ENCODE measurements around the gene TMEM19.
"Not testable (repeated sequence)": the region's sequence is repeated elsewhere in the genome, so short reads cannot be mapped to it uniquely, and the experiment has no call there.

Gene TMEM19

DNA sequence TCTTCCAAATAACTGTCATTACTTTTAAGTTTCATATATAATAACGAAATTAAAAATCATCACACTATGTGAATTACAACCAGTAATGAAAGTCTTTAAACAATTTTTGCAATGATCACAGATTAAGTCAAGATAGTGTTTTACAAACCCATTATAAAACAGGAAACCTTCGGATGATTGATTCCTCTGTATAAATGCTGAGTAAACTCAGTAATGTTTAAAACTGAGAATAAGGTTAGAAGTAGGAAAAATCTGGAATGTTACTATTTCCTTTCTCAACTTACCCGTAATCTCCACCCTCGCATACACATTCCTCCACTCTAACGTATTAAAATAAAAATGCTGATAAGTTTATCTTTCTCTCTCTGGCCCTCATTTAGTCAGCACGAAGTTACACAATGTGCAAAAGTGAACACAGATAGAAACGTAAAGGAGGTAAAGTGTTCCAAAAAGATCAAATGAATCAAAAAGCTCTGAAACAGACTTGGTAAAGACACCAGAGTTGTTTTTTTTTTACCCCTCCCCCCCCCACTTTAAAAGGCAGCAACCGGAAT lies 23.8 kb upstream of the TMEM19 start:
- Mint-ChIP-seq H3K27me3 (no peaks in the 10 kb centered on the region), H3K9me3 (peaks cover 3 to 4% of the 10 kb centered on the region in 2 donors), H3K27ac (peak overlapping the region; percentile 100), H3K4me1 (peaks cover 39% of the 10 kb centered on the region), H3K4me3 (peak overlapping the region; percentile 99)
- DNase-seq = no peak
- no peak for ATAC-seq

DNA sequence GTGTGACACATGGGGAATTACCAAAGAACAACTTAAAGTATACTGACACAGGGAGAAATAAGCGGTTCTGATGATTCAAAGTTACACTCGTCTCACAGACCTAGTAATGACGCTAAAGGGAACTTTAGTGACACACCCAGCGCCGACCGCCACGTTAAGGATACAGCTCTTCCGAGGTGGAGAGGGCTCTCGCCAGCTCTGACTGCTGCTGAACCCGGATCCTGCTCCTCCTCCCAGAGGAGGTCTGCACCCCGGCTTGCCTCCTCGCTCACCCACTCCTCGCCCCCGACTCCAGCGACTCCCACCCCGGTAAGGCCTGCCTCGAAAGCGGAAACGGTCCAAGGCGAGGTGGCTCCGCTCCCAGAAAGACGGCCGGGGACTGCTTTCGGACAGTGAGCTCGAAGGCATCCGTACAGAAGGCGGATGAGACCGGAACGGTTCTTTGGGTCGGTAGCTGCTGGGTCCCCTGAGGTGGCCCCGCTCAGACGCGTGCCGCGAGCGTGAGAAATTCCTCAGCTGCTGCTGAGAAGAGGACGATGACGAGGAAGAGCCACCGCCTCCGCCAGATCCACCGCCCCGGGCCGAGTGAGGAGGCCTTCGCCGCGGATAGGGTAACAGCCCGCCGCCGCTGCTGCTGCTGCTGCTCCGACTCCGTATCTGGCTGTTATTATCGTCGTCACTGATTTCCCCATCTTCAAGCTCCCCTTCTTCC lies 22.9 kb upstream of the TMEM19 start:
- Mint-ChIP-seq H3K27ac (peak overlapping the region; percentile 100), H3K9me3 (peaks cover 7 to 9% of the 10 kb centered on the region in 2 donors), H3K4me1 (peaks cover 38% of the 10 kb centered on the region), H3K4me3 (peak overlapping the region; percentile 99), H3K27me3 (no peaks in the 10 kb centered on the region)
- ATAC-seq (peak; percentile 76), DNase-seq (peak; percentile 75 to 82)

GRCh38 chr12:71663561-71664410 lies 22.1 kb upstream of the TMEM19 start, which contains the start of the genes THAP2 and ZFC3H1:
TSS of gene THAP2 (plus strand) at chr12:71664301. CDS start at chr12:71664510, 209 bp downstream.
TSS of gene ZFC3H1 (minus strand) at chr12:71663848. CDS start at chr12:71663610, 238 bp downstream.
- Mint-ChIP-seq H3K27ac (peak within 1 kb of the TSS; percentile 100), H3K4me1 (peaks cover 42% of the 10 kb centered on the region), H3K4me3 (peak within 1 kb of the TSS; percentile 99), H3K9me3 (peaks cover 7 to 9% of the 10 kb centered on the region in 2 donors), H3K27me3 (no peaks in the 10 kb centered on the region)
- ATAC-seq (peak; percentile 90), DNase-seq (peak; percentile 86 to 95)

DNA sequence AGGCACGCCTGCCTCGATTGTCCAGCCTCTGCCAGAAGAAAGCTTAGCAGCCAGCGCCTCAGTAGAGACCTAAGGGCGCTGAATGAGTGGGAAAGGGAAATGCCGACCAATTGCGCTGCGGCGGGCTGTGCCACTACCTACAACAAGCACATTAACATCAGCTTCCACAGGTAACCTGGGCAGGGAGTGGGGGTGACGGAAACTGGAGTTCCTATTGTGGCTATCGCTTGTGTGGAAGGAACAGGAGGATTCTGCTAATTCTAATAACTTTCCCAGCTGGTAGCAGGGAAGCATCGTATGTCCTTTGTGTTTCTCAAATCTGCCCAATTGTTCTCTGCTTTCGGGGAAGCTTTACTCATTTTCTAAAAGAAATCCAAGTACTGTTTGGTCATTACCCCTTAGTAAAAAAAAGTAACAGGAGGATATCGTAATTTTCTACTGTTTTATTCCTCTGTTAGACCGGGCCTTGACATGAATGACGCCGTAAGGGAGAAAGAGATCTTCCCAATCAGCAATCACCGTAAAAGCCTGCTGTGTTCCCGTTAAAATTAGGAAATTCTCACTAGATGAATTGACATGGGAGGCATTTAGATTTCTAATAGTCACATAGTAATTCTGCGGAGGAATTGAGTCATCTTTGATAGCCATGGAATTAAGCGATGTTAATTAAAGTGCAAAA lies 21.3 kb upstream of the TMEM19 start:
- DNase-seq (no peak), ATAC-seq (peak; percentile 2)
- Mint-ChIP-seq H3K27me3 (no peaks in the 10 kb centered on the region), H3K4me3 (peak overlapping the region; percentile 99), H3K27ac (peak overlapping the region; percentile 100), H3K9me3 (peaks cover 7 to 9% of the 10 kb centered on the region in 2 donors), H3K4me1 (peaks cover 35% of the 10 kb centered on the region)

DNA sequence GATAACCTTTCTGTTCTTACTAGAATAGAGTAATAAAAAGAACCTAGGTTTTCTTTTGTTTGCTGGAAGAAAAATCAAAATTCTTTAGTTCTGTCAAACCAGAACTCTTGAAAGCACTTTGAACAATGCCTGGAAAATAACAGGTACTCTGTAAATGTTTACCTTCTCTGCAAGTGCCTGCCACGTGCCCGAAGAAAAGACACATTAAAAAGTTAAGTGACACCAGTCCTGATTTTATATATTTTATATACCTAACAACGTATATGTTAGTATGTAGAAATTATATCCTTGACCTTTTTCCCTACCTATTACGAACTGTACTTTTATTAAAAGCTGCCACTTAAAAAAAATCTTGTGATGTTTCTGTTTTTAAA lies 20.8 kb upstream of the TMEM19 start:
- Mint-ChIP-seq H3K9me3 (peaks cover 7 to 9% of the 10 kb centered on the region in 2 donors), H3K4me3 (peak overlapping the region; percentile 99), H3K27ac (peak overlapping the region; percentile 100), H3K4me1 (peaks cover 35% of the 10 kb centered on the region), H3K27me3 (no peaks in the 10 kb centered on the region)
- DNase-seq (no peak), ATAC-seq (no peak)

DNA sequence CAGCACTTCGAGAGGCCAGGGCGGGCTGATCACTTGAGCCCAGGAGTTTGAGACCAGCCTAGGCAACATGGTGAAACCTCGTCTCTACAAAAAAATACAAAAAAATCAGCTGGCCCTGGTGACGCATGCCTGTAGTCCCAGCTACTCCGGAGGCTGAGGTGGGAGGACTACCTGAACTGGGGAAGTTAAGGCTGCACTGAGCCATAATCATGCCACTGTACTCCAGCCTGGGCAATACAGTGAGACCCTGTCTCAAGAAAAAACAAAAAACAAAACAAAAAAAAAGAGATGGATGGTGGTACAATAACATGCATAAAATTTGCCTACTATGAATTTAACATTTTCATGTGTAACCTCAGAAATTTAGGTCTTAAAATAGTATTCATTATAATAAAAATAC lies 19.6 kb upstream of the TMEM19 start:
- H3K27ac Mint-ChIP-seq = peak overlapping the region in 1 of 2 donors; percentile 100

DNA sequence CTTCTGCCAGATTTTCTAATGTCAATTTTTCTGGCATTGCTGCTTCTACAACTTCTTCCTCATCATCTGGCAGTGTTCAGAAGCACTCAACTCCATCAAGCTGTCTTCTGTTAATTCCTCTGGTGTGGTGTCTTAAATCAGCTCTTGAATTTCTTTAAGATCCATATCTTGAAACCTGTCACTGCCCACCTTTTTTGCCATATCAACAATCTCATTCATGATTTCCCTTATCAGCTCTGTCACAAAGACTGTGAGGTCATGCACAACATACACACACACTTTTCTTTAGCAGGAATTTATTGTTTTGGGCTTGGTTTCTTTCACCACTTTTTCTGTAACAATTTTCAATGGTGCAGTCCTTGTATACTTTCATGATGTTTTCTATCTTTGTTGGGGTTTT lies 14.6 kb upstream of the TMEM19 start:
- Mint-ChIP-seq H3K4me3 (no peak overlapping the region), H3K27ac (no peak overlapping the region), H3K4me1 (peaks cover 32% of the 10 kb centered on the region)

More for the DNA sequence above, 19.6 kb upstream of the TMEM19 start:
- no peaks in the 10 kb centered on the region for H3K27me3 Mint-ChIP-seq
- DNase-seq (no peak), ATAC-seq (no peak)
- H3K4me3 Mint-ChIP-seq = peak overlapping the region; percentile 99
- peaks cover 39% of the 10 kb centered on the region for H3K4me1 Mint-ChIP-seq
- peaks cover 7 to 9% of the 10 kb centered on the region in 2 donors for H3K9me3 Mint-ChIP-seq

DNA sequence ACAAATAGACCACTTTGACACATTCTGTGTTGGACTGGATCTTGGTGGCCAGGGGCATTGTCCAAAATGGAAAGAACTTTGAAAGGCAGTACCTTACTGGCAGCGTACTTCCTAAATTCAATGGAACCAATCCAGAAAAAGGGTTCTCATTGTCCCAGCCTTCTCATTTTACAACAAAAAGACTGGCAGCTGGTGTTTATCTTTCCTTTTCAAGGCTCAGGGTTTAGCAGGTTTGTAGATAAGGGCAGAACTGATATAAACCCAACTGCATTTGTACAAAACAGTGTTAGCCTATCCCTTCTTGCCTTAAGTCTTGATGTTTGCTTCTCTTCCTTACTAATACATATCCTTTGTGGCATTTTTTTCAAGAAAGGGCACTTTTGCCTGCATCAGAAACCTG lies 14.1 kb upstream of the TMEM19 start:
- peaks cover 30% of the 10 kb centered on the region for H3K4me1 Mint-ChIP-seq
- DNase-seq (no peak), ATAC-seq (no peak)
- H3K27ac Mint-ChIP-seq = peak overlapping the region in 1 of 2 donors; percentile 65
- H3K27me3 Mint-ChIP-seq = no peaks in the 10 kb centered on the region
- H3K9me3 Mint-ChIP-seq = peaks cover 7 to 8% of the 10 kb centered on the region in 2 donors
- H3K4me3 Mint-ChIP-seq = no peak overlapping the region

More for the DNA sequence above, 14.6 kb upstream of the TMEM19 start:
- H3K27me3 Mint-ChIP-seq = no peaks in the 10 kb centered on the region
- no peak for ATAC-seq
- no peak for DNase-seq
- peaks cover 7 to 9% of the 10 kb centered on the region in 2 donors for H3K9me3 Mint-ChIP-seq

DNA sequence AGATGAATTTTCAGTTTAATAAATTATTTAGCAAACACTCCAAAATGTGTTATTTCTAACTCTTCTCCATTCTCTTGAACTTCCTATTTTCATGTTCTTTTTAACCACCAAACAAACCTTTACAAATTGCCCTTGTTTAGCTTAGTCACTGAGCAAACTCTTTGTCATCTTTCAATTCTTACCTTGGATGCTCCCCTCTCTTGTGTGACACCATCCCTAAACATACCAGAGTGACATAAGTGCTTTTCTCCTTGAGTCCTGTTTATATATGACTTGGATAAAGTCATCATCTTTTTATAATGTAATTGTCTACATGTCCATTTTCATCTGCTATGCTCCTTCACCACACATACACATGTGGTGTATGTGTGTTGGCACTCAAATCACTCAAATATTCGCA lies 3.4 kb upstream of the TMEM19 start:
- Mint-ChIP-seq H3K4me3 (no peak overlapping the region), H3K27ac (no peak overlapping the region), H3K27me3 (no peaks in the 10 kb centered on the region), H3K4me1 (peaks cover under 1% of the 10 kb centered on the region), H3K9me3 (no peaks in the 10 kb centered on the region)
- DNase-seq = no peak
- no peak for ATAC-seq

GRCh38 chr12:71683633-71684032 lies 2.2 kb upstream of the TMEM19 start:
- H3K27ac Mint-ChIP-seq = peak overlapping the region in 1 of 2 donors; percentile 31
- H3K27me3 Mint-ChIP-seq = no peaks in the 10 kb centered on the region
- DNase-seq (no peak), ATAC-seq (no peak)
- H3K9me3 Mint-ChIP-seq = no peaks in the 10 kb centered on the region
- H3K4me3 Mint-ChIP-seq = peak overlapping the region in 1 of 2 donors; percentile 15
- H3K4me1 Mint-ChIP-seq = peaks cover 10% of the 10 kb centered on the region

DNA sequence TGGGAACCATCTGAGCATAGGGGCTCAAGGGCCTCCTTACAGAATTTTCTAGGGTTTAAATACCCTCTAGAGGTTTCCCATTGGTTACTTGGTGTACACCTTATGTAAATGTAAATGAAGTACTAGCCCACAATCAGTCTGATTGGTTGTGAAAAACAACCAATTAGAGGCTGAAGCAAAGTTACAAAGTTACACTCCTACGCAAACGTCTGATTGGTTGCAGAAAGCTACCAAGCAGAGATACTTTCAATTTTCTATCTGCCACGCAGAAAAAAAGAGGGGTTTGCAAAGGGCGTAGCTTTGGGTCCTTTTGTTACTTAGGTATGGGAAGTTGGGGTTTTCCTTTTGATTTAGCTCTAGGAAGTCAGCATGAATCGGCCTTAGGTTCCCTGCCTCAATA lies 1.8 kb upstream of the TMEM19 start:
- H3K27ac Mint-ChIP-seq = no peak overlapping the region
- no peaks in the 10 kb centered on the region for H3K9me3 Mint-ChIP-seq
- H3K27me3 Mint-ChIP-seq = no peaks in the 10 kb centered on the region
- peak overlapping the region; percentile 15 to 20 for H3K4me3 Mint-ChIP-seq
- peak; percentile 47 for ATAC-seq
- peaks cover 10% of the 10 kb centered on the region for H3K4me1 Mint-ChIP-seq
- DNase-seq = peak; percentile 12 to 14

DNA sequence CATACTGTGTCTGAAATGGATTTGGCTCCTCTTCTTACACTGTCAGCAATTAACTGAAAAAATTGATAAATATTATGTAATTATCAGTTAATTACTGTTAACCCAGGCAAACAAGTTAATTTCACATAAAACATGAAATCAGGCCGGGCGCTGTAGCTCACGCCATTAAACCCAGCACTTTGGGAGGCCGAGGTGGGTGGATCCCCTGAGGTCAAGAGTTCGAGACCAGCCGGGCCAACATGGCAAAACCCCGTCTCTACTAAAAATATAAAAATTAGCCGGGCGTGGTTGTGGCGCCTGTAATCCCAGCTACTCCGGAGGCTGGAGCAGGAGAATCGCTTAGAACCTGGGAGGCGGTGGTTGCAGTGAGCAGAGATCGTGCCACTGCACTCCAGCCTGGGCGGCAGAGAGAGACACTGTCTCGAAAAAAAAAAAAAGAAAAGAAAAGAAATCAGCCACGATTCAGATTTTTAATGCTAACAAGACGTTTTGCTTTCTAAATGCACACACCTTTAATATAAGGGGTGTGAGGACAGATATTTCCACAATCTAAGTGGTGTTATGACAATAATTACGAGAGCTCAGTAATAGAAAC lies 473 bp upstream of the TMEM19 start:
- ATAC-seq (no peak), DNase-seq (no peak)
- H3K4me3 Mint-ChIP-seq = peak overlapping the region; percentile 89 to 98
- no peaks in the 10 kb centered on the region for H3K27me3 Mint-ChIP-seq
- peaks cover 10% of the 10 kb centered on the region for H3K4me1 Mint-ChIP-seq
- peak overlapping the region; percentile 73 to 78 for H3K27ac Mint-ChIP-seq
- H3K9me3 Mint-ChIP-seq = no peaks in the 10 kb centered on the region

DNA sequence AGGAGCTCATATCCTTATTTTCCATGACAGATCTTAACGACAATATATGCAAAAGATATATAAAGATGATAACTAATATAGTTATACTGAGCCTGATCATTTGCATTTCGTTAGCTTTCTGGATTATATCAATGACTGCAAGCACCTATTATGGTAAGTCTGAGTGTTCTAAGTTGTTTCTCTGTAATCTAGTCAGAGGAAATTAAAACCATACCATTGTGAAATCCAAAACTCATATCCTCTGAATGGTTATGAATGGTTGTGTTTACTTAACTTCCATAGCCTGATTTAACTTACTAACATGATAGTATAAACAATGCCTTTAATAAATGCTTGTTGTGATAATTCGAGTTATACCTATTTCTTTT lies 760 bp downstream of the TMEM19 start:
- peak overlapping the region; percentile 77 to 78 for H3K27ac Mint-ChIP-seq
- H3K27me3 Mint-ChIP-seq = no peaks in the 10 kb centered on the region
- ATAC-seq (peak; percentile 11), DNase-seq (no peak)
- peak overlapping the region; percentile 89 to 98 for H3K4me3 Mint-ChIP-seq
- H3K9me3 Mint-ChIP-seq = no peaks in the 10 kb centered on the region
- peaks cover 10% of the 10 kb centered on the region for H3K4me1 Mint-ChIP-seq

DNA sequence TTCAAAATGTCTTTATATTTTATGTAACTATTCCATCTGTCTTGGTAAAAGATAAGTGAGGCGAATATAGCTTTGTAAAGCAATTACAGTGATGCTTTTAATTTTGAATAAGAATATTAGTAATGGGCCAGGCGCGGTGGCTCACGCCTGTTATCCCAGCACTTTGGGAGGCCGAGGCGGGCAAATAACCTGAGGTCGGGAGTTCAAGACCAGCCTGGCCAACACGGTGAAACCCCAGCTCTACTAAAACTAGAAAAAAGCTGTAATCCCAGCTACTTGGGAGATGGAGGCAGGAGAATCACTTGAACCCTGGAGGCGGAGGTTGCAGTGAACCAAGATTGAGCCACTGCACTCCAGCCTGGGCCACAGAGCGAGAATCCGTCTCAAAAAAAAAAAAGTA lies 1.3 kb downstream of the TMEM19 start:
- DNase-seq, H3K27ac Mint-ChIP-seq, H3K4me1 Mint-ChIP-seq, ATAC-seq, H3K27me3 Mint-ChIP-seq, H3K9me3 Mint-ChIP-seq: not testable (repeated sequence)
- H3K4me3 Mint-ChIP-seq = peak overlapping the region; percentile 67 to 98
